Measurements from ENCODE around the gene POC1A. TPM values are rescaled to one million over a fixed set of nuclear protein-coding genes. Genes with fewer than 3 reads are reported as not detected.

POC1A gene
- total and polyA plus RNA-seq, 10 of the 15 experiments (the other 5 are each of a cell fraction or from before 2014, with no cell fraction given): 8.5 to 49.8 (median 23.5) TPM

DNA sequence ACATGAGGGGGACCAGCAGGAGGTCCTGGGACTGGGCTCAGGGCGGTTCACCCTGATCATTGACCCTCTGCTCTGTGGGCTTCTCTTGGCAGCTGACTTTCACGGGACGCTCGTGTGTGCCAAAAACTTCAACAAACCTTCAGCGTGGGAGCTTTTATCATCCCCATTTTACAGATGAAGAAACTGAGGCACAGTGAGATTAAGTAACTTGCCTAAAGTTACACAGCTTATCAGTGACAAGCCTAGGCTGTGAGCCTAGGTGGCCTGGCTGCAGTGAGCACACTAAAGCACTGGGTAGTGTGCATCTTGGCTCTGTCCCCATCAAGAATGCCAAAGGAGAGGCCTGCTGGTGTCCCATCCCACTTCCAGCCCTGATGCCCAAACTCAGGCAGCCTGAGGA is 74.3 kb downstream of the POC1A start:
- Histone ChIP-seq H3K79me2 (ENCODE audit: control insufficient read depth, insufficient read depth, low read length) (no peaks in the 10 kb centered on the region), H3K4me1 (ENCODE audit: control insufficient read depth, insufficient read depth, low read length) (no peaks in the 10 kb centered on the region), H3K36me3 (ENCODE audit: control insufficient read depth in 2 of 2, insufficient read depth in 2 of 2, low read length in 1 of 2) (peaks cover 0 to 2% of the 10 kb centered on the region in 2 experiments; a peak in 3 of 4 replicates), H3K9me3 (replicated peaks; ENCODE audit: control insufficient read depth, insufficient read depth, low read length) (no peaks in the 10 kb centered on the region), H3K27me3 (replicated peaks in 1 of 2; ENCODE audit: control insufficient read depth in 2 of 2, insufficient read depth in 2 of 2, low read length in 1 of 2) (no peaks in the 10 kb centered on the region), H3K4me3 (no peak overlapping the region), H2AFZ (ENCODE audit: control insufficient read depth, low read depth, low read length) (no peak overlapping the region), H3K27ac (ENCODE audit: control insufficient read depth, insufficient read depth) (no peak overlapping the region), H4K20me1 (ENCODE audit: control insufficient read depth, insufficient read depth) (no peaks in the 10 kb centered on the region), H3K9ac (ENCODE audit: control insufficient read depth, insufficient read depth, low read length) (no peak overlapping the region), H3K4me2 (ENCODE audit: control insufficient read depth, insufficient read depth) (no peak overlapping the region)
- ATAC-seq (no peak), FAIRE-seq (no peak), DNase-seq (ENCODE audit: low read depth, low spot score) (no peak)
- WGBS (ENCODE audit: insufficient coverage, insufficient replicate concordance, low lambda C conversion rate, missing lambda C conversion rate): 96% methylated on average over 5 of the region's 5 CpGs
- POLR2A ChIA-PET: no interaction called here
- intact Hi-C loops (cut with micrococcal nuclease; ENCODE audit: unreplicated experiment) (no loop called here), in situ Hi-C loops (cut with MboI) (no loop called here)
- SMC1A ChIA-PET (ENCODE audit: uncharacterized antibody, unreplicated experiment): no interaction called here
- TF ChIP-seq RBBP5 (conservative IDR thresholded peaks at IDR 0.05) (no peak), LARP7 (IDR thresholded peaks at IDR 0.05) (no peak), SMARCA5 (IDR thresholded peaks at IDR 0.05) (no peak), EED (IDR thresholded peaks at IDR 0.05; ENCODE audit: low read depth) (no peak), HDGF (IDR thresholded peaks at IDR 0.05) (no peak)
- BruUV-seq (replicated peaks): no TSS peak
- CTCF ChIA-PET: no interaction called here
- RAD21 ChIA-PET (ENCODE audit: unreplicated experiment): no interaction called here

DNA sequence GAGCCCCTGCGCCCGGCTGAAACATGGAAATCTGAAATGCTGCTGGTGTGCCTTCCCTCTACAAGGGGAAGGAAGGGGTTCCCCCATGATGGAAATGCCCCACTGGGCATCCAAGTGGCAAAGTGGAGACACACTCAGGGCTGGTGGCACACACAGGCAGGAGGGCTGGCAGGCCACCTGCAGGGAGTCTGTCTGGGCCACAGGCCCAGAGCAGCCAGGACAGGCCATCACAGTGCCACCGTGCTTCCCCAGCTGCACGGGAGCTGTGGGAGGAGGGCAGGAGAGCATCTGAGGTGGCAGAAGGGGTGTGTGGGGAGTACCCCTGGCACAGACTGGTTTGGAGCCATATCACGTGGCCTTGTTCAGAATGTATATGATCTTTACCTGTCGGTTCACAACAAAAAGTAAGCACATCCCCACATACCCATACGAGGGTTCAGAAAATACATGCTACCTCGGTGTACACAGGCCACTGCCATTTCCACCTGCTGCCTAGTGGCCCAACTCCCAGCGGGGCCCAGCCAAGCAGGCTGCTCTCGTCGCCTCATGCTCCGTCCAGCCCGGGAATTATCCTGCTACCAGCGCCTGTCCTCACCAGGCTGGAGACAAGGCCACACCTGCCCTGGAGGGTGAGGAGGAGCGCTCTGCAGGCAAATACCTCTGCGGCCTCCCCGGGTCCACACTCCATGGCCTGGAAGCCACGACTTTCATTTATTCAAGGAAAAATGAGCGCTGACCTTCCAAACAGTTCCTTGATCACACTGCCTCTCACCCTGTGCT is 75.3 kb downstream of the POC1A start:
- H3K4me2 ChIP-seq (ENCODE audit: control insufficient read depth, insufficient read depth): no peak overlapping the region
- H3K9me3 ChIP-seq (replicated peaks; ENCODE audit: control insufficient read depth, insufficient read depth, low read length): no peaks in the 10 kb centered on the region
- in situ Hi-C loops (cut with MboI): no loop called here
- ChIA-PET POLR2A (interaction anchor here (0.6 kb wide), 1 partner anchor 548 kb away, joined by 4 read pairs; no protein-coding TSS in a partner anchor), SMC1A (ENCODE audit: uncharacterized antibody, unreplicated experiment) (no interaction called here), CTCF (interaction anchor here (0.9 kb wide), 1 partner anchor 75 kb away, joined by 3 read pairs; no protein-coding TSS in a partner anchor), RAD21 (ENCODE audit: unreplicated experiment) (interaction anchor here (0.6 kb wide), 1 partner anchor 83 kb away, joined by 3 read pairs; the partner anchor contains the start of gene RPL29)
- H3K27ac ChIP-seq (ENCODE audit: control insufficient read depth, insufficient read depth): no peak overlapping the region
- 92% methylated on average over 17 of the region's 19 CpGs for WGBS (ENCODE audit: insufficient coverage, insufficient replicate concordance, low lambda C conversion rate, missing lambda C conversion rate)
- H3K27me3 ChIP-seq (replicated peaks in 1 of 2; ENCODE audit: control insufficient read depth in 2 of 2, insufficient read depth in 2 of 2, low read length in 1 of 2): no peaks in the 10 kb centered on the region
- no peak for FAIRE-seq
- H3K79me2 ChIP-seq (ENCODE audit: control insufficient read depth, insufficient read depth, low read length): no peaks in the 10 kb centered on the region
- intact Hi-C loops (cut with micrococcal nuclease; ENCODE audit: unreplicated experiment): no loop called here
- H3K4me1 ChIP-seq (ENCODE audit: control insufficient read depth, insufficient read depth, low read length): no peaks in the 10 kb centered on the region
- TF ChIP-seq EGR1 (IDR thresholded peaks at IDR 0.05; ENCODE audit: borderline replicate concordance in 1 of 2, low read depth in 2 of 2, low read length in 2 of 2): no peak
- no peak for TF ChIP-seq BMI1 (IDR thresholded peaks at IDR 0.05; ENCODE audit: borderline replicate concordance)
- no peak for TF ChIP-seq MEF2B (IDR thresholded peaks at IDR 0.05; ENCODE audit: partially characterized antibody, poor library complexity, severe bottlenecking)
- no peak for TF ChIP-seq SRF (IDR thresholded peaks at IDR 0.05; ENCODE audit: low read depth in 2 of 2, low read length in 2 of 2)
- no peak overlapping the region for H3K9ac ChIP-seq (ENCODE audit: control insufficient read depth, insufficient read depth, low read length)
- no TSS peak for BruUV-seq (replicated peaks)
- H3K4me3 ChIP-seq: no peak overlapping the region
- no peak for DNase-seq (ENCODE audit: low read depth, low spot score)
- no peaks in the 10 kb centered on the region for H4K20me1 ChIP-seq (ENCODE audit: control insufficient read depth, insufficient read depth)
- ATAC-seq: no peak
- H2AFZ ChIP-seq (ENCODE audit: control insufficient read depth, low read depth, low read length): no peak overlapping the region
- H3K36me3 ChIP-seq (ENCODE audit: control insufficient read depth in 2 of 2, insufficient read depth in 2 of 2, low read length in 1 of 2): peaks cover 0 to 2% of the 10 kb centered on the region in 2 experiments; a peak in 3 of 4 replicates

Data from GM12878 (cell line).